Stromal cell of bone marrow (primary cell): ENCODE data around the gene OR4D6.
"Not testable (repeated sequence)": the region's sequence is repeated elsewhere in the genome, so short reads cannot be mapped to it uniquely, and the experiment has no call there.

ENCODE experiments used
- DNase-seq: peaks from one replicate; pipeline ENCODE4 v3.0.0-alpha.2; 2012; ENCODE audit warnings: low read depth

The OR4D6 gene

GRCh38 chr11:59456661-59457060, at the start of gene OR4D6:
TSS of gene OR4D6 (plus strand) at chr11:59456961. CDS start at chr11:59456961, 0 bp downstream.
- DNase-seq: no peak

GRCh38 chr11:59413646-59414045, 43.1 kb upstream of the OR4D6 start:
- no peak for DNase-seq

GRCh38 chr11:59415111-59415510, 41.6 kb upstream of the OR4D6 start:
- no peak for DNase-seq

- DNase-seq: no peak
Observed at GRCh38 chr11:59416613-59417012, 40.1 kb upstream of the OR4D6 start.

DNA sequence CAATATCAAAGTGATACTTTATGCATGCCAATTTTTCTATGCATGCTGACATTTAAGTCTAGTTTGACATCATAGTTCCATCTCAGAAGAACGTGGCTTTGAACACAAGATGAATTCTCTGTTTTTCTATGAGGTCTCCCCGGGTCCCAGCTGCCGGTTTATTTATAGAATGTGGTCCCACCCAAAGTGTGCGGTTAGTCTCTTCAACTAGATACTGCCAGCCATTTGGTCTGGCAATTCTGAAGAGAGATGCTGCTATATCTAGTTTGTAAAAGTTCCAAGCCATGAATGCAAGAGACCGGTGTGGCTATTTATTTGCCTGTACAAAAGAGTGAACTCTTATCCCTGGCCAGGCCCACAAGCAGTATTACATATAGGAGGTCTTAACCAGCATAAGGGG, 39.7 kb upstream of the OR4D6 start:
- DNase-seq: no peak

GRCh38 chr11:59418156-59418555, 38.6 kb upstream of the OR4D6 start:
- no peak for DNase-seq

GRCh38 chr11:59423835-59424234, 32.9 kb upstream of the OR4D6 start:
- no peak for DNase-seq

GRCh38 chr11:59425131-59425530, 31.6 kb upstream of the OR4D6 start:
- no peak for DNase-seq

GRCh38 chr11:59426361-59427067, 30.2 kb upstream of the OR4D6 start, which contains the start of gene OR5A2:
TSS of gene OR5A2 (minus strand) at chr11:59426413. CDS start at chr11:59422953, 3,460 bp downstream.
- no peak for DNase-seq

GRCh38 chr11:59427068-59427382, 29.7 kb upstream of the OR4D6 start:
- no peak for DNase-seq

DNA sequence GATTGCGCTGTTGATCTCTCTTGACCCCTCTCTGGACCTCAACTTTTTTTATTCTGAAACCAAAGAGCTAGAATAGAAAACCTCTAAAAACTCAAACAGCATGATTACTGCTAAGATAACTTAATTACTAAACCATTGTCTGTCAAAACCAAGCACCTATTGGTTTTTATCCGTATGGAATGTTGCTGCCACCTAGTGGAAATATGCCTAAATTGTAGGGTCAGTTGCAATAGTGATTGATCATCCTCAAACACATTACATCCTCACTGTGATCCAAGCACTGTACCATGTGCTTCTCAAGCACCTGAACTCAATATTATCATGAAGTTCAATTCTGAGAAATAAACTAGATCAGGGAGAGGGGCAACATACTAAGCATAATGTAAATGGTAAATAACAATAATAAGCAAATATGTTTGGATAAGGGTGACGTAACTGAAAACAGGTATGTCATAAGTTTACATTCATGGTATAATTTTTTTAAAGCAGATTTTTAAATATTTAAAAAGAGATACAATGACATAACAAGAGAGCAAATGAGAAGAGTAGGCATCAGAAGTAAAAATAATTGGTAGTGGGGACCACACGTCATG, 26.7 kb upstream of the OR4D6 start:
- peak; percentile 3 for DNase-seq

DNA sequence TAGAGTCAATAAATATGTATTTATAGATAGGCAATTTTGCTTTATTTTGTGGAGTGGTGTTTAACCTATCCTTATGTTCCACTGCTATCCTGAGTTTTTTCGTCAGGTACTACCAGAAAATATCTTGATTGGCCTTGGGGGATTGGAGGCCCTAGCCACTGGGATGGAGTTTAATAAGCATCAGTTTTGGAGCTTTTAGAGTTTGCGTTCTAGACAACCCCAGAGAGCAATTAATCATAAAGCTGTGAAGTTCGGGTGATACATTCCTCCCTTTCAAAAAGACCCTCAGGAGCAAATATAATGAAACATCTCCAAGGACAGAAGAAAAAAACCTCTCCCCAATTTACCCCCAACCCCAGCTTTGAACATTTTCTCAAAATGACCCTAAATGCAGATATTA, 20.6 kb upstream of the OR4D6 start, which contains the start of gene OR5A1:
OR5A1 (plus strand) TSS at position 301 of the 400 bp plus-strand sequence. CDS start 6,700 bp downstream, outside the sequence.
- no peak for DNase-seq

GRCh38 chr11:59437770-59438169, 19.0 kb upstream of the OR4D6 start:
- DNase-seq: no peak

DNA sequence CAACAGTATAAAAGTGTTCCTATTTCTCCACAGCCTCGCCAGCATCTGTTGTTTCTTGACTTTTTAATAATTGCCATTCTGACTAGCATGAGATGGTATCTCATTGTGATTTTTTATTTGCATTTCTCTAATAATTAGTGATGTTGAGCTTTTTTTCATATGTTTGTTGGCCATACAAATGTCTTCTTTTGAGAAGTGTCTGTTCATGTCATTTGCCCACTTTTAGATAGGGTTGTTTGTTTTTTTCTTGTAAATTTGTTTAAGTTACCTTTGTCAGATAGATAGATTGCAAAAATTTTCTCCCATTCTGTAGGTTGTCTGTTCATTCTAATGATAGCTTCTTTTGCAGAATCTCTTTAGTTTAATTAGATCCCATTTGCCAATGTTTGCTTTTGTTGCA, 11.1 kb upstream of the OR4D6 start:
- DNase-seq: not testable (repeated sequence)

- no peak for DNase-seq
Observed at GRCh38 chr11:59448484-59448883, 8.3 kb upstream of the OR4D6 start.

GRCh38 chr11:59459916-59460315, 3.2 kb downstream of the OR4D6 start:
- no peak for DNase-seq

DNA sequence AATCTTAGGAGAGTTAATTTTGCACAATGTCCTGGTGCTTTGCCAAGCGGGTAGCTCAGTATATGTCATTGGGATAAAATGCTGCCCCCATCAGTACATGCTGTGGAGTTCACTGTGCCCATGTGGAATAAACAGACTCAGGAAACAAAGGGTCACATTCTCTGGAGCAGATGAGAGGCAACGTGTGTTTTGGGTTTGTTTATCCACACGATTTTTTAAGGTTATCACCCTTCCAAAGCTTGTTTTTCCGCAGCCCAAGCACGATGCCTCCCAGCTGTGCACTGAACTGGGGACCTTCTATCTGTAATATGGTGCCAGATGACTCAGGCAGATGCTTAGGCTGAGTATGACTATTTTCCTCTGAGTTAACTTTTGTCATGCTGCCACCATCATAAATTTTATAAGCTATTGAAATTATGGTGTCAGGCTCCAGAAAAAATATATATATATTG, 6.5 kb downstream of the OR4D6 start:
- peak; percentile 23 for DNase-seq

GRCh38 chr11:59473015-59473414, 16.3 kb downstream of the OR4D6 start, which contains the start of gene OR4D10:
TSS of gene OR4D10 (plus strand) at chr11:59473315. CDS start at chr11:59477430, 4,115 bp downstream.
- no peak for DNase-seq

GRCh38 chr11:59475176-59475575, 18.4 kb downstream of the OR4D6 start:
- no peak for DNase-seq

DNA sequence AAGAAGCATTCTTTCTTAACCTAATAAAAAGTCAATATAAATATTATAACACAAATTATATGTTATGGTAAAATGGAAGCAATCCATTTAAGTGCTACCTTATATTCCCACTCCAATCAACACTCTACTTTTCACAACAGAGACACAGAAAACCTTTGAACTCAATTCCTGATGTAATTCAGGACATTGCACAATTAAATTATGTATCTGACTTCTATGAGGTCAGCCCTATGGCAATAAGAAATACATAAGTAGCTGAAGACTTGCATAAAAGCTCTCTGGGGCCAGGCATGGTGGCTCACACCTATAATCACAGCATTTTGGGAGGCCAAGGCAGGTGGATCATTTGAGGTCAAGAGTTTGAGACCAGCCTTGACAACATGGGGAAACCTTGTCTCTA, 23.1 kb downstream of the OR4D6 start:
- DNase-seq: no peak

DNA sequence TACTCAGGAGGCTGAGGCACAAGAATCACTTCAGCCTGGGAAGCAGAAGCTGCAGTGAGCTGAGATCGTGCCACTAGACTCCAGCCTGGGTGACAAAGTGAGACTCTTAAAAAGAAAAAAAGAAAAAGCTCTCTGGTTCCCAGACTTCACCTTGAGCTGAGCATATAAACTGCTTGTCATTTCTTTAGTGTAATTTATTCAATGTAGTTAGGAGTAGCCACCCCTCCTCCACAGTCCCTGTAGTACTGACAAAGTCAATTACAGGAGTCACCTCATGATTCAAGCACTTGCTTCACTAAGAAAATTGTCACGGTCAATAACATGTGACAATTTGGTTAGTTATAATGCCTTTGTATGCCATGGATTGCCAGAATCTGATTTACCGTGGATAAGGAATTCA, 23.6 kb downstream of the OR4D6 start:
- no peak for DNase-seq

DNA sequence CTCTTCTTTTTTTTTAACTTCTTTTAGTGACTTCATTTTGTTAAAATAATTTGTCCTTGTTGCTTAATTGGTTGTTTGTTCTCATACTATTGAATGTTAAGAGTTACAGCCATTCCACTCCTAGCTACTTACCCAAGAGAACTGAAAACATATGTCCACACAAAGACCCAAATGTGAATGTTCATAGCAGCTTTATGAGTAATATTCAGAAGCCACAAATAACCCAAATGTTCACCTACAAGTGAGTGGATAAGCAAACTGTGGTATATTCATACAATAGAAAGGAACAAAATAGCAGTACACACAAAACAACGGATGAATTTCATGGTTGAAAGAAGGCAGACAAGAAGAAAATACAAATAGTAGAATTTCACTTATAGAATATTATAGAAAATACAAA, 45.2 kb downstream of the OR4D6 start:
- DNase-seq: no peak

DNA sequence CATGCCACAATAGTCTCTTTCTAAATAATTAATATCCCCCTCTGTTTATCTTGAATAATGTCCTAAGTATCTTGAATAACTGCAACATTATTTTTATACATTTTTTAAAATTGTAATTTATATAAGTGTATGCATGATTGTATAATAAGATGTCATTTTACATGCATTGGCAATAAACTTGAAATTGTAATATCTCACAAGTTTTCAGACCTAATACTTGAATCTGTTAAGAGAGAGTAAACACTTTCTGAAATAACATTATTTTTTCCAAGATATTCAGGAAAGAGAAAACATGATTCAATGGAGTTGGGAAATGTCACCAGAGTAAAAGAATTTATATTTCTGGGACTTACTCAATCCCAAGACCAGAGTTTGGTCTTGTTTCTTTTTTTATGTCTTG, 46.5 kb downstream of the OR4D6 start, which contains the start of gene OR4D11:
OR4D11 (plus strand) TSS at position 301 of the 400 bp plus-strand sequence; CDS start at position 301, 0 bp downstream.
- no peak for DNase-seq
